Ovary (tissue), 3 donors: Measurements from ENCODE around the gene CDH23.

Experiments
- CTCF ChIP-seq, 3 donors: fragments of 450-650 bp in 2 of 3; fragments of 200-600 bp in 1 of 3; IDR thresholded peaks; one replicate each; pipeline versions ENCODE4 v1.5.1 to v1.8.0; 2016 to 2022; ENCODE audit warnings: antibody characterized with exemption in 3 of 3, mild to moderate bottlenecking in 1 of 3
- EP300 ChIP-seq: sonication (generic); formaldehyde crosslinking; IDR thresholded peaks from one replicate; pipeline ENCODE4 v1.6.1; 2017; ENCODE audit warnings: antibody characterized with exemption
- POLR2A ChIP-seq: fragments of 450-650 bp; IDR thresholded peaks from one replicate; pipeline ENCODE4 v1.6.1; 2017; ENCODE audit warnings: antibody characterized with exemption, mild to moderate bottlenecking, moderate library complexity
- donor health status: DM: no; HTN: no; CAD: no.

- TF ChIP-seq CTCF (IDR thresholded peaks at IDR 0.05) (no peak), POLR2A (no peak), EP300 (no peak)
These were observed 17.5 kb upstream of the CDH23 start for GRCh38 chr10:71379118-71379766.
